Measurements from ENCODE around the gene TAS2R1.

Gene TAS2R1

DNA sequence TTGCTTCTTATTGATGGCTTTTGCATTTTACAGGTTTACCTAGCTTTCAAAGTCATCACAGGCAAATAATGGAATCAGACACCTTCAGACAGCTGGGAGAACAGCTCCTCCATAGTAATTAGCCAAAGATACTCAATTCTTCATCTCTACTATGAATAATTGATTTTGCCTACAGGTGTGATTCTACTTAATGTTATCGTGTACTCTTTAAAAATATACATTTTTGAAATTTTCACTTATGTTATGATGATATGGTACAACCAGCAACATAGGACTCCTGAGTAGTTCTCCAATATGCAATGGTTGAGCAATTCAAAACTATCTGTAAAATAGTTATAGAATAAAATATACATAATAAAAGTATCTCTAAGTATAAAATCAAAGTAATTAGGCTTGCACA lies at the start of gene TAS2R1:
Gene TAS2R1 (minus strand): TSS at position 101 of the 400 bp plus-strand sequence. CDS start 319 bp downstream, outside the sequence.
- no peaks in the 10 kb centered on the region for H3K27me3 ChIP-seq (ENCODE audit: control insufficient read depth, insufficient read depth, low read length)
- H3K4me3 ChIP-seq (ENCODE audit: low read depth, low read length) = no peak within 1 kb of the TSS
- no peak within 1 kb of the TSS for H3K9ac ChIP-seq (ENCODE audit: low read depth, low read length)

GRCh38 chr5:9670371-9670770 lies 40.2 kb upstream of the TAS2R1 start:
- Histone ChIP-seq H3K4me3 (ENCODE audit: low read depth, low read length) (no peak overlapping the region), H3K4me1 (ENCODE audit: control insufficient read depth, insufficient read depth, low read length) (peaks cover 10% of the 10 kb centered on the region; the same call in 1 of the 2 replicates), H3K36me3 (ENCODE audit: control insufficient read depth, insufficient read depth, low read length) (no peaks in the 10 kb centered on the region), H3K9ac (ENCODE audit: low read depth, low read length) (no peak overlapping the region), H3K9me3 (ENCODE audit: control insufficient read depth, insufficient read depth, low read length) (no peaks in the 10 kb centered on the region), H3K27me3 (ENCODE audit: control insufficient read depth, insufficient read depth, low read length) (no peaks in the 10 kb centered on the region), H3K27ac (ENCODE audit: low read depth, low read length) (no peak overlapping the region)

More for the DNA sequence above, at the start of gene TAS2R1:
- no peaks in the 10 kb centered on the region for H3K36me3 ChIP-seq (ENCODE audit: control insufficient read depth, insufficient read depth, low read length)
- H3K4me1 ChIP-seq (ENCODE audit: control insufficient read depth, insufficient read depth, low read length) = no peaks in the 10 kb centered on the region
- no peaks in the 10 kb centered on the region for H3K9me3 ChIP-seq (ENCODE audit: control insufficient read depth, insufficient read depth, low read length)
- no peak within 1 kb of the TSS for H3K27ac ChIP-seq (ENCODE audit: low read depth, low read length)

- H3K4me1 ChIP-seq (ENCODE audit: control insufficient read depth, insufficient read depth, low read length) = peaks cover 10% of the 10 kb centered on the region; the same call in 1 of the 2 replicates
- H3K36me3 ChIP-seq (ENCODE audit: control insufficient read depth, insufficient read depth, low read length) = no peaks in the 10 kb centered on the region
- H3K27ac ChIP-seq (ENCODE audit: low read depth, low read length) = no peak overlapping the region
- no peaks in the 10 kb centered on the region for H3K27me3 ChIP-seq (ENCODE audit: control insufficient read depth, insufficient read depth, low read length)
- H3K9me3 ChIP-seq (ENCODE audit: control insufficient read depth, insufficient read depth, low read length) = no peaks in the 10 kb centered on the region
- no peak overlapping the region for H3K4me3 ChIP-seq (ENCODE audit: low read depth, low read length)
- no peak overlapping the region for H3K9ac ChIP-seq (ENCODE audit: low read depth, low read length)
These were observed 37.8 kb upstream of the TAS2R1 start for GRCh38 chr5:9667906-9668305.

GRCh38 chr5:9663891-9664290 lies 33.7 kb upstream of the TAS2R1 start:
- Histone ChIP-seq H3K9me3 (ENCODE audit: control insufficient read depth, insufficient read depth, low read length) (no peaks in the 10 kb centered on the region), H3K36me3 (ENCODE audit: control insufficient read depth, insufficient read depth, low read length) (no peaks in the 10 kb centered on the region), H3K4me1 (ENCODE audit: control insufficient read depth, insufficient read depth, low read length) (peaks cover 10% of the 10 kb centered on the region; the same call in 1 of the 2 replicates), H3K9ac (ENCODE audit: low read depth, low read length) (no peak overlapping the region), H3K27me3 (ENCODE audit: control insufficient read depth, insufficient read depth, low read length) (no peaks in the 10 kb centered on the region), H3K27ac (ENCODE audit: low read depth, low read length) (no peak overlapping the region), H3K4me3 (ENCODE audit: low read depth, low read length) (no peak overlapping the region)

- H3K36me3 ChIP-seq (ENCODE audit: control insufficient read depth, insufficient read depth, low read length) = no peaks in the 10 kb centered on the region
- 0 out of 2 replicates have a peak, but pooled peaks cover 3% of the 10 kb centered on the region for H3K4me1 ChIP-seq (ENCODE audit: control insufficient read depth, insufficient read depth, low read length)
- no peaks in the 10 kb centered on the region for H3K9me3 ChIP-seq (ENCODE audit: control insufficient read depth, insufficient read depth, low read length)
- no peaks in the 10 kb centered on the region for H3K27me3 ChIP-seq (ENCODE audit: control insufficient read depth, insufficient read depth, low read length)
- H3K9ac ChIP-seq (ENCODE audit: low read depth, low read length) = no peak overlapping the region
- H3K27ac ChIP-seq (ENCODE audit: low read depth, low read length) = no peak overlapping the region
- no peak overlapping the region for H3K4me3 ChIP-seq (ENCODE audit: low read depth, low read length)
These were observed 31.3 kb upstream of the TAS2R1 start for GRCh38 chr5:9661316-9662015.

GRCh38 chr5:9658706-9659105 lies 28.6 kb upstream of the TAS2R1 start:
- no peaks in the 10 kb centered on the region for H3K4me1 ChIP-seq (ENCODE audit: control insufficient read depth, insufficient read depth, low read length)
- H3K9me3 ChIP-seq (ENCODE audit: control insufficient read depth, insufficient read depth, low read length) = no peaks in the 10 kb centered on the region
- H3K27ac ChIP-seq (ENCODE audit: low read depth, low read length) = no peak overlapping the region
- no peak overlapping the region for H3K4me3 ChIP-seq (ENCODE audit: low read depth, low read length)
- H3K27me3 ChIP-seq (ENCODE audit: control insufficient read depth, insufficient read depth, low read length) = no peaks in the 10 kb centered on the region
- H3K9ac ChIP-seq (ENCODE audit: low read depth, low read length) = no peak overlapping the region
- no peaks in the 10 kb centered on the region for H3K36me3 ChIP-seq (ENCODE audit: control insufficient read depth, insufficient read depth, low read length)

DNA sequence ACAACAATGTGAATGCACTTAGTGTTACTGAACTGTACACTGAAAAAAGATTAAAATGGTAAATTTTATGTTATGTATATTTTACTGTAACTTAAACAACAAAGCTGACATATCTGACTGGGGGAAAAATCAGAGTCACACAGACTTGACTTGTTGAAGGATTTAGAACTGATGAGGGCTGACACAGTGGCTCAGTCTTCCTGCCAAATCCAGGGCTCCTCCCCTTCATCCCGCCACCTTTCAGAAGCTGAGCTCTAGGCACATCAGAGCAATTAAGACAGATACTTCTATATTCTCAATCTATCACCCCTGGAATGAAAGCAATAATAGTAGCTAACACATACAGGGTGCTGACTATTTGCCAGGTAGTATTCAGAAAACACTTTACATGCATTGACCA lies 27.7 kb upstream of the TAS2R1 start:
- Histone ChIP-seq H3K36me3 (ENCODE audit: control insufficient read depth, insufficient read depth, low read length) (no peaks in the 10 kb centered on the region), H3K27me3 (ENCODE audit: control insufficient read depth, insufficient read depth, low read length) (no peaks in the 10 kb centered on the region), H3K4me1 (ENCODE audit: control insufficient read depth, insufficient read depth, low read length) (no peaks in the 10 kb centered on the region), H3K9me3 (ENCODE audit: control insufficient read depth, insufficient read depth, low read length) (no peaks in the 10 kb centered on the region), H3K27ac (ENCODE audit: low read depth, low read length) (no peak overlapping the region), H3K9ac (ENCODE audit: low read depth, low read length) (no peak overlapping the region), H3K4me3 (ENCODE audit: low read depth, low read length) (no peak overlapping the region)

DNA sequence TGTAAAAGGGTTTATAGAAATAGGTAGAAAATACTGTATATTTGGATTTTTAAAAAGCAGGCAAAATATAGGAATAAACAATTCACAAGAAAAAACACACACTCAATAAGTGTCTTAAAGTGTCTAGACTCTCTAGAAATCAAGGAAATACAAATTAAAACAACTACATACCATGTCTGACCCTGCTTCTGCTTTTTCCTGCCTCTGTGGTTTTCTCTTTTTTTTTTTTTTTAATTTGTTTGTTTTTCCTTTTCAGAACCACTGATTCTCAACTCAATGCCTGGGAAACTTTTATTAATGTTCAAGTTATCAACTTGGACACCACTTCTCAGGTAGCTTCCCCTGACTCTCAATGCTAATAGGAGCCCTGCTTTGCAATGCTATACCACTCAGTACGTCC lies 25.5 kb upstream of the TAS2R1 start:
- Histone ChIP-seq H3K9ac (ENCODE audit: low read depth, low read length) (no peak overlapping the region), H3K4me3 (ENCODE audit: low read depth, low read length) (no peak overlapping the region), H3K4me1 (ENCODE audit: control insufficient read depth, insufficient read depth, low read length) (no peaks in the 10 kb centered on the region), H3K27me3 (ENCODE audit: control insufficient read depth, insufficient read depth, low read length) (no peaks in the 10 kb centered on the region), H3K9me3 (ENCODE audit: control insufficient read depth, insufficient read depth, low read length) (no peaks in the 10 kb centered on the region), H3K27ac (ENCODE audit: low read depth, low read length) (no peak overlapping the region), H3K36me3 (ENCODE audit: control insufficient read depth, insufficient read depth, low read length) (no peaks in the 10 kb centered on the region)

DNA sequence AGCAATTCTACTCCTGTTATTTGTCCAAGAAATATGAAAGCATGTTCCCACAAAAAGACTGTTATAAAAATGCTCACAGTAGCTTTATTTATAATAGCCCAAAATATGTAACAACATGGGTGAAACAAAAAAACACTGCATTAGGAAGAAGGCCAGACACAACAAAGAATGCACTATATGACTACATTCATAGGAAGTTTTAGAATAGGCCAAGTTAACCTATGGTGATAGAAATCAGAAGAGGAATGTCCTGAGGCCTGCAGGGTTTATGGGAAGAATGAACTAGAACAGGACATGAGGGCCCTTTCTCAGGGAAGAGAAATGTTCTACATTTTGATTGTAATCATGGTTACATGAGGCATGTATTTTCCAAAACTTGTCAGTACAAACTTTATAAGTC lies 24.7 kb upstream of the TAS2R1 start:
- Histone ChIP-seq H3K27me3 (ENCODE audit: control insufficient read depth, insufficient read depth, low read length) (no peaks in the 10 kb centered on the region), H3K4me3 (ENCODE audit: low read depth, low read length) (no peak overlapping the region), H3K27ac (ENCODE audit: low read depth, low read length) (no peak overlapping the region), H3K36me3 (ENCODE audit: control insufficient read depth, insufficient read depth, low read length) (no peaks in the 10 kb centered on the region), H3K9me3 (ENCODE audit: control insufficient read depth, insufficient read depth, low read length) (no peaks in the 10 kb centered on the region), H3K9ac (ENCODE audit: low read depth, low read length) (no peak overlapping the region), H3K4me1 (ENCODE audit: control insufficient read depth, insufficient read depth, low read length) (no peaks in the 10 kb centered on the region)

- no peaks in the 10 kb centered on the region for H3K36me3 ChIP-seq (ENCODE audit: control insufficient read depth, insufficient read depth, low read length)
- no peak overlapping the region for H3K27ac ChIP-seq (ENCODE audit: low read depth, low read length)
- no peak overlapping the region for H3K4me3 ChIP-seq (ENCODE audit: low read depth, low read length)
- no peaks in the 10 kb centered on the region for H3K4me1 ChIP-seq (ENCODE audit: control insufficient read depth, insufficient read depth, low read length)
- H3K9ac ChIP-seq (ENCODE audit: low read depth, low read length) = no peak overlapping the region
- H3K27me3 ChIP-seq (ENCODE audit: control insufficient read depth, insufficient read depth, low read length) = no peaks in the 10 kb centered on the region
- H3K9me3 ChIP-seq (ENCODE audit: control insufficient read depth, insufficient read depth, low read length) = no peaks in the 10 kb centered on the region
These were observed 23.7 kb upstream of the TAS2R1 start for GRCh38 chr5:9653811-9654210.

- Histone ChIP-seq H3K27ac (ENCODE audit: low read depth, low read length) (no peak overlapping the region), H3K9ac (ENCODE audit: low read depth, low read length) (no peak overlapping the region), H3K36me3 (ENCODE audit: control insufficient read depth, insufficient read depth, low read length) (no peaks in the 10 kb centered on the region), H3K4me3 (ENCODE audit: low read depth, low read length) (no peak overlapping the region), H3K9me3 (ENCODE audit: control insufficient read depth, insufficient read depth, low read length) (no peaks in the 10 kb centered on the region), H3K27me3 (ENCODE audit: control insufficient read depth, insufficient read depth, low read length) (no peaks in the 10 kb centered on the region), H3K4me1 (ENCODE audit: control insufficient read depth, insufficient read depth, low read length) (no peaks in the 10 kb centered on the region)
These were observed 22.9 kb upstream of the TAS2R1 start for GRCh38 chr5:9653061-9653460.
